Natural killer cell (primary cell): ENCODE results near the gene MAP3K20. TPM values are rescaled to one million over a fixed set of nuclear protein-coding genes. Genes with fewer than 3 reads are reported as not detected.
"Not testable (repeated sequence)": the region's sequence is repeated elsewhere in the genome, so short reads cannot be mapped to it uniquely, and the experiment has no call there.

Experiments
- ATAC-seq, 3 donors: fragments of 150-1000 bp in 2 of 3; fragments of 200-7000 bp in 1 of 3; cut with Tn5 transposase; 1 replicate in 1 of 3; 2 replicates in 2 of 3; pipeline ENCODE4 v1.10.0; 2021; ENCODE audit warnings: mild to moderate bottlenecking in 2 of 3, moderate library complexity in 2 of 3
- DNase-seq, 2 donors: peaks; one replicate each; pipeline versions ENCODE4 v3.0.0 to v3.0.0-alpha.2; 2013 to 2021; ENCODE audit warnings: mixed read lengths in 1 of 2
- H3K27ac ChIP-seq: one replicate; pipeline ENCODE4 v1.5.1; 2013; ENCODE audit warnings: mild to moderate bottlenecking, low read length
- H3K27me3 ChIP-seq: one replicate; pipeline ENCODE4 v1.6.1; 2013; ENCODE audit warnings: low read length; ENCODE audit not compliant: control insufficient read depth, insufficient read depth
- H3K36me3 ChIP-seq: one replicate; pipeline ENCODE4 v1.6.1; 2013; ENCODE audit warnings: low read length; ENCODE audit not compliant: control insufficient read depth, insufficient read depth
- H3K4me1 ChIP-seq: one replicate; pipeline ENCODE4 v1.6.1; 2013; ENCODE audit warnings: low read length; ENCODE audit not compliant: control insufficient read depth, insufficient read depth
- H3K4me3 ChIP-seq: one replicate; pipeline ENCODE4 v1.5.1; 2013; ENCODE audit warnings: low read length
- H3K9me3 ChIP-seq: one replicate; pipeline ENCODE4 v1.6.1; 2013; ENCODE audit warnings: low read length; ENCODE audit not compliant: control insufficient read depth, insufficient read depth
- H3K27ac Mint-ChIP-seq, 2 donors: one replicate each; pipeline ENCODE4 v1.8.0; 2022; ENCODE audit warnings: mild to moderate bottlenecking in 2 of 2, mixed read lengths in 2 of 2, moderate library complexity in 1 of 2
- H3K27me3 Mint-ChIP-seq, 2 donors: one replicate each; pipeline ENCODE4 v1.8.0; 2022; ENCODE audit warnings: low read depth in 2 of 2, mixed read lengths in 2 of 2
- H3K36me3 Mint-ChIP-seq: one replicate; pipeline ENCODE4 v1.8.0; 2022; ENCODE audit warnings: mixed read lengths
- H3K4me1 Mint-ChIP-seq, 2 donors: one replicate each; pipeline ENCODE4 v1.8.0; 2022; ENCODE audit warnings: mixed read lengths in 2 of 2
- H3K4me3 Mint-ChIP-seq: one replicate; pipeline ENCODE4 v1.8.0; 2022; ENCODE audit warnings: mild to moderate bottlenecking, moderate library complexity, mixed read lengths
- H3K9me3 Mint-ChIP-seq, 2 donors: one replicate each; pipeline ENCODE4 v1.8.0; 2022; ENCODE audit warnings: mixed read lengths in 2 of 2
- WGBS: methylation state at CpG from one replicate; pipeline ENCODE4 v1.1.7; 2013; ENCODE audit warnings: missing lambda C conversion rate; ENCODE audit not compliant: insufficient coverage; 5-methylcytosine and 5-hydroxymethylcytosine counted together
- intact Hi-C: fragments of 100-400 bp; cut with micrococcal nuclease; formaldehyde crosslinking; loops from one replicate; pipeline ENCODE4 v1.14.2; 2022
- total RNA-seq, 4 donors: library from RNA; stranded (reverse); fragments of 120-200 nt in 1 of 4; gene quantifications; one replicate each; pipeline versions ENCODE4 v1.2.3 to v1.2.4, GENCODE V29; 2013 to 2022
- TF ChIP-seq, protein P1 (sequence below): fragments of 200-600 bp; IDR thresholded peaks from one replicate; pipeline ENCODE4 v1.8.0; 2022; ENCODE audit warnings: antibody characterized with exemption

Gene MAP3K20
- total RNA-seq, 3 donors from 2014 or later (not counting 1 experiment from before 2014, with no cell fraction given) = 1.6 to 3.0 (median 2.5) TPM

DNA sequence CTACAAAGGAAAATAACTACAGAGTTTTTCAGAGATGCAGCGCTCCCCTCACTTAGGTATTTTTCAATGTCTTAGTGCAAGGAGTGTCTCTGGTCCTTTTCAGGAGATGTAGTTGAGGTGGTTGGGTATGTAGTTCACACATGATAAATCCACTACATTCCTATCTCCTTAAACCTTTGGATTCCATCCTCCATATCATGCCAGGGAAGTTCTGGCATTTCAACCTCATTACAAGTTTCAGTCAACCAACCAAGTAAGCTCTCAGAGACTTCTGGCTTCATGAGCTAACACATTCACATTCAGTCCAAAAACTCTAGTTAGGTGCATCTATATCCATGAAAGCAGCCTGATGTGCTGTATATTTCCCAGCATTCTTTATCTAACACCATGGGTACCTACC lies 47.3 kb downstream of the MAP3K20 start:
- DNase-seq (no peak), ATAC-seq (no peak)
- no peak overlapping the region for H3K27ac ChIP-seq
- no peaks in the 10 kb centered on the region for H3K36me3 ChIP-seq
- H3K4me1 ChIP-seq = no peaks in the 10 kb centered on the region
- 100% methylated on average over 1 of the region's 1 CpG for WGBS
- Mint-ChIP-seq H3K9me3 (no peaks in the 10 kb centered on the region), H3K27ac (no peak overlapping the region), H3K4me1 (peaks cover 0 to 5% of the 10 kb centered on the region in 2 donors), H3K4me3 (no peak overlapping the region), H3K36me3 (no peaks in the 10 kb centered on the region), H3K27me3 (no peaks in the 10 kb centered on the region)
- H3K27me3 ChIP-seq = no peaks in the 10 kb centered on the region
- H3K9me3 ChIP-seq = no peaks in the 10 kb centered on the region
- TF ChIP-seq, protein P1, sequence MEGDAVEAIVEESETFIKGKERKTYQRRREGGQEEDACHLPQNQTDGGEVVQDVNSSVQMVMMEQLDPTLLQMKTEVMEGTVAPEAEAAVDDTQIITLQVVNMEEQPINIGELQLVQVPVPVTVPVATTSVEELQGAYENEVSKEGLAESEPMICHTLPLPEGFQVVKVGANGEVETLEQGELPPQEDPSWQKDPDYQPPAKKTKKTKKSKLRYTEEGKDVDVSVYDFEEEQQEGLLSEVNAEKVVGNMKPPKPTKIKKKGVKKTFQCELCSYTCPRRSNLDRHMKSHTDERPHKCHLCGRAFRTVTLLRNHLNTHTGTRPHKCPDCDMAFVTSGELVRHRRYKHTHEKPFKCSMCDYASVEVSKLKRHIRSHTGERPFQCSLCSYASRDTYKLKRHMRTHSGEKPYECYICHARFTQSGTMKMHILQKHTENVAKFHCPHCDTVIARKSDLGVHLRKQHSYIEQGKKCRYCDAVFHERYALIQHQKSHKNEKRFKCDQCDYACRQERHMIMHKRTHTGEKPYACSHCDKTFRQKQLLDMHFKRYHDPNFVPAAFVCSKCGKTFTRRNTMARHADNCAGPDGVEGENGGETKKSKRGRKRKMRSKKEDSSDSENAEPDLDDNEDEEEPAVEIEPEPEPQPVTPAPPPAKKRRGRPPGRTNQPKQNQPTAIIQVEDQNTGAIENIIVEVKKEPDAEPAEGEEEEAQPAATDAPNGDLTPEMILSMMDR = no peak
- H3K4me3 ChIP-seq = no peak overlapping the region
- intact Hi-C loops = no loop called here

DNA sequence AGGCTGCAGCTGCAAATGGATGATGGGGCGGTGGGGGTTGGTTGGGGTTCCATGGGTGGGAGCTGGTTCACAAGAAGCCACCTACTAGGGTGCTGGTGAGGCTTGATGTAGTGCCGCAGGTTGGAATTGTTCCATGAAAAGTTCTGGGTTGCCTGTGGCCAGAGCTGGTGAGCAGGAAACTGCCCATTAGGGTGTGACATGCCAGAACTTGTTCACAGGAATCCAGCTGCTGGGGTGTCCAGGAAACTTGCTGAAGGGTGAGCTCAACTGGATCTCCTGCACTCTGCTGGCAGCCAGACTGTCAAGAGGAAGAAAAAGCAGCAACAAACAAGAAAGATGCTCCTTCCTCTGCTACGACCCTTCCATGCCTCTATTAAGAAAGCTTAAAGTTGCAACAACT lies 48.8 kb downstream of the MAP3K20 start:
- ATAC-seq (no peak), DNase-seq (no peak)
- Mint-ChIP-seq H3K27ac (no peak overlapping the region), H3K4me3 (no peak overlapping the region), H3K9me3 (no peaks in the 10 kb centered on the region), H3K27me3 (no peaks in the 10 kb centered on the region), H3K36me3 (no peaks in the 10 kb centered on the region), H3K4me1 (peaks cover 0 to 5% of the 10 kb centered on the region in 2 donors)
- no peaks in the 10 kb centered on the region for H3K9me3 ChIP-seq
- H3K4me1 ChIP-seq = no peaks in the 10 kb centered on the region
- no peaks in the 10 kb centered on the region for H3K27me3 ChIP-seq
- TF ChIP-seq, protein P1 = no peak
- H3K36me3 ChIP-seq = no peaks in the 10 kb centered on the region
- WGBS = 92% methylated on average over 3 of the region's 3 CpGs
- intact Hi-C loops = no loop called here
- no peak overlapping the region for H3K27ac ChIP-seq
- H3K4me3 ChIP-seq = no peak overlapping the region

DNA sequence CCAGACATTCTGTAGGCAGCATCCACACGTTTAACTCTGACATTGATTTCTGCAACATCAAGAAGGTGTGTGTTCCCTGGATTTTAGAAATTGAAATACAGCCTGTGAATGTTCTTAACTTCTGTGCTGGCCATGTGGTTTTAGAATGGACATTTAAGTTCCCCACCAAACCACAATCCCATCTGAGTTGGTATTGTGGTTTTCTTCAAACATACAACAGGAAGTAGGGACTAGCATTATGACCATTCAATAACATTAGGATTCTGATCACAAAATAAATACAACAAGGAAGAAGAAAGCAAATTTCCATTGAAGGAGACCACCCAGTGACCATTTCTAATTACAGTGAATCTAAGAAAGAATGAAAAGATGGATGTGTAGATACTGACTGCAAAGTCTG lies 51.2 kb downstream of the MAP3K20 start:
- Histone ChIP-seq H3K4me3 (no peak overlapping the region), H3K9me3 (no peaks in the 10 kb centered on the region), H3K27me3 (no peaks in the 10 kb centered on the region), H3K36me3 (no peaks in the 10 kb centered on the region), H3K27ac (no peak overlapping the region), H3K4me1 (no peaks in the 10 kb centered on the region)
- Mint-ChIP-seq H3K27ac (no peak overlapping the region), H3K9me3 (no peaks in the 10 kb centered on the region), H3K4me1 (peaks cover 8 to 16% of the 10 kb centered on the region in 2 donors), H3K27me3 (peaks cover 0 to 8% of the 10 kb centered on the region in 2 donors), H3K36me3 (no peaks in the 10 kb centered on the region), H3K4me3 (no peak overlapping the region)
- 42% methylated on average over 1 of the region's 1 CpG for WGBS
- intact Hi-C loops = no loop called here
- TF ChIP-seq, protein P1 = no peak
- ATAC-seq = no peak
- DNase-seq = no peak

DNA sequence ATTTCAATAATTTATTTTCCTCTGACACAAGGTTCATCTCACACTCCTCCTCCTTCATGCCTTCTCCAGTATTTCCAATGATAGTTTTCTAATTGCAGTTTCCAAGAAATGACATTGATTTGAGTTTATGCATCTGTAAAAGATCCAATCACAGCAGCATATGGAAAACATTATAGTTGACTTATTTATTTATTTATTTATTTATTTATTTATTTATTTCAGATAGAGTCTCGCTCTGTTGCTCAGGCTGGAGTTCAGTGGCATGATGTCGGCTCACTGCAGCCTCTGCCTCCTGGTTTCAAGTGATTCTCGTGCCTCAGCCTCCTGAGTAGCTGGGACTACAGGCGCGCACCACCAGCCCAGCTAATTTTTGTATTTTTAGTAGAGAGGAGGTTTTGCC lies 52.5 kb downstream of the MAP3K20 start:
- H3K4me1 ChIP-seq, H3K4me3 Mint-ChIP-seq, H3K9me3 ChIP-seq, H3K4me3 ChIP-seq, DNase-seq, H3K27ac Mint-ChIP-seq, ATAC-seq, H3K36me3 ChIP-seq, H3K27ac ChIP-seq, H3K27me3 ChIP-seq, H3K36me3 Mint-ChIP-seq, H3K9me3 Mint-ChIP-seq, intact Hi-C loops: not testable (repeated sequence)
- Mint-ChIP-seq H3K4me1 (peaks cover 8 to 23% of the 10 kb centered on the region in 2 donors), H3K27me3 (peaks cover 0 to 19% of the 10 kb centered on the region in 2 donors)
- WGBS = 96% methylated on average over 5 of the region's 5 CpGs
